ENCODE data around the gene PLIN3.
A peak's percentile ranks its signal among the peaks of the same experiment; 100 is the strongest.

DNA sequence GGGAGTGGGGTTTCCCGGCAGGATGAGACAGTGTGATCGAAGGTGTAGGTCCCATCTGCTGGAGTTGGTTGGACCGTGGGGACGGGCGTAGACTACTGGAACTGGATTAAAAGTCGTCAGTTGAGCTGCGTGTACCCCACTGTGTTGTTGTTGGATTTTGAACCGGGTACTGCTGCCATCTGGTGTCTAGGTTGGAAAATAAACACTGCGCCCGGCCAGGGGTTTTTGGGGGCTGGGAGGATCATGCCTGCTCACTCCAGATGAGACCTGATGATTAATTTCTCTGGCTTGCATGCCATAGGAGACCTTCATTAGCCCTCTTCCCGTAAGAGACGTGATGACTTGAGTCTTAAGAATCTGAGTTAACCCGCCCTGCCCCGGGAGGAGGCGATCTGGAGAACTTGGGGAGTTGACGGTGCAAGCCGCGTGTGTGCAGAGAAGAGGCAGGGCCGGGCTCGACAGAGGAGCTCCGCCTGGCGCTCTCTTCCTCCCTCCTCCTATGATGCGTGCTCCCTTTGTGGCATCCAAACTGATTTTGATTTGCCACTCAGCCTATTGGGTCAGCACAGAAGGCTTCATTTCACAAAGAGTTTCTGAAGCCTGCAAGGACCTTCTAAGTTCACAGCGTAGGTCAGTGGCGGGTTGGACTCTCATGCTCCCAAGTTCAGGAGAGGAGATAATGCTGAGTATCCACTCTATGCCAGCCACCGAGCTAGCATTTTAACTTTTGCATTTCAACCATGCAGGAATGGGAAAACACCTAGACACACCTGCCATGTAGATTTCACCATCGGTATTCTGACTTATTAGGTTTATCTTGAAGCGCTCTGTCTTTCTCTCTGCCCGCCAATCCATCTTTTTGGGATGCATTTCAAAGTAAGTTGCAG, 44.6 kb upstream of the PLIN3 start:
- TF ChIP-seq, protein P1, sequence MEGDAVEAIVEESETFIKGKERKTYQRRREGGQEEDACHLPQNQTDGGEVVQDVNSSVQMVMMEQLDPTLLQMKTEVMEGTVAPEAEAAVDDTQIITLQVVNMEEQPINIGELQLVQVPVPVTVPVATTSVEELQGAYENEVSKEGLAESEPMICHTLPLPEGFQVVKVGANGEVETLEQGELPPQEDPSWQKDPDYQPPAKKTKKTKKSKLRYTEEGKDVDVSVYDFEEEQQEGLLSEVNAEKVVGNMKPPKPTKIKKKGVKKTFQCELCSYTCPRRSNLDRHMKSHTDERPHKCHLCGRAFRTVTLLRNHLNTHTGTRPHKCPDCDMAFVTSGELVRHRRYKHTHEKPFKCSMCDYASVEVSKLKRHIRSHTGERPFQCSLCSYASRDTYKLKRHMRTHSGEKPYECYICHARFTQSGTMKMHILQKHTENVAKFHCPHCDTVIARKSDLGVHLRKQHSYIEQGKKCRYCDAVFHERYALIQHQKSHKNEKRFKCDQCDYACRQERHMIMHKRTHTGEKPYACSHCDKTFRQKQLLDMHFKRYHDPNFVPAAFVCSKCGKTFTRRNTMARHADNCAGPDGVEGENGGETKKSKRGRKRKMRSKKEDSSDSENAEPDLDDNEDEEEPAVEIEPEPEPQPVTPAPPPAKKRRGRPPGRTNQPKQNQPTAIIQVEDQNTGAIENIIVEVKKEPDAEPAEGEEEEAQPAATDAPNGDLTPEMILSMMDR (IDR thresholded peaks at IDR 0.05; ENCODE audit: low read length): peak; percentile 74
- no peak for TF ChIP-seq EZH2 (IDR thresholded peaks at IDR 0.05; ENCODE audit: borderline replicate concordance, low read length)

Data from OCI-LY1 (cell line).